Sigmoid colon (tissue), 4 donors: ENCODE results near the gene NIPAL3.

ENCODE experiments used
- CTCF ChIP-seq, 4 experiments: fragments of 450-650 bp in 3 of 4; fragments of 200-600 bp in 1 of 4; IDR thresholded peaks; one replicate each; pipeline ENCODE4 v1.5.1; 2016 to 2019; ENCODE audit warnings: antibody characterized with exemption in 4 of 4, mild to moderate bottlenecking in 3 of 4, moderate library complexity in 2 of 4
- EP300 ChIP-seq, 4 donors: sonication (generic); formaldehyde crosslinking; IDR thresholded peaks; one replicate each; pipeline ENCODE4 v1.6.1; 2017; ENCODE audit warnings: antibody characterized with exemption in 4 of 4
- POLR2A ChIP-seq, 2 donors: fragments of 450-650 bp; IDR thresholded peaks; one replicate each; pipeline ENCODE4 v1.6.1; 2016; ENCODE audit warnings: antibody characterized with exemption in 2 of 2, mild to moderate bottlenecking in 2 of 2, moderate library complexity in 2 of 2
- POLR2AphosphoS5 ChIP-seq, 4 donors: sonication (generic); formaldehyde crosslinking; IDR thresholded peaks; one replicate each; pipeline ENCODE4 v1.6.1; 2017; ENCODE audit warnings: antibody characterized with exemption in 4 of 4

GRCh38 chr1:24380508-24380907 lies 35.1 kb upstream of the NIPAL3 start:
- no peak for TF ChIP-seq CTCF (IDR thresholded peaks at IDR 0.05)
- TF ChIP-seq POLR2A (IDR thresholded peaks at IDR 0.05), result no peak
- no peak for TF ChIP-seq POLR2AphosphoS5 (IDR thresholded peaks at IDR 0.05)
- TF ChIP-seq EP300 (IDR thresholded peaks at IDR 0.05), result no peak
